ENCODE measurements around the gene RELB.
"Not testable (repeated sequence)": the region's sequence is repeated elsewhere in the genome, so short reads cannot be mapped to it uniquely, and the experiment has no call there.

Gene RELB

GRCh38 chr19:44993526-44993925 lies 7.7 kb upstream of the RELB start:
- no peak for DNase-seq (ENCODE audit: low read depth)
- TF ChIP-seq CTCF (conservative IDR thresholded peaks at IDR 0.05; ENCODE audit: low read length), result no peak
- no peak overlapping the region for H3K4me3 ChIP-seq (ENCODE audit: low read length)

DNA sequence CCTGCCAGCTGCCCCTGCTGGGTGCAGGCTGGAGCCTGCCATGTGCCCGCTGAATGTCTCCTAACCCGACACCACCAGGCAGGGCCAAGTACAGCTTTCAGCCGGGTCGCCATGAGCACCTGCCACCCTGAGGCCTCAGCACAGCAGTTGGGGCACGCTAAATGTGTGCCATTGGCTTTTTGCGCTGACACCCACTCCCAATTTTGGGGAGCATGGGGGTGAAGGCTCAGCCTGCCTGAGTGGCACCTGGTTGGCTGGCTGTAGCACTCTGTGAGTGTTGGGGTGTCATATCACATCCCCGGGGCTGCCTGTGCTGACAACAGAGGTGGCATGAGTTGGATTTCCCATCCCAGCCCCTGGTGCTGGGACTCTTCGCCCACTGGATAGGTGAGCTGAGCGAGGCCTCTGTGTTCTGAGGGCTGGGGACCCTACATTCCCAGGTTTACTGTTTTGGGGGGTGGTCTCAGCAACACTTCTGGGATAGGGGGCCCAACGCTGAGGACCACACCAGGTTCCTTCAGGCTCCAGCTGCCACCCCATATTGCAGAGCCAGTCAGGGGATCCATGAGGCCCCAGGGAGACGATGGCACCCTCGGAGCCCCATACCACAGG lies 7.2 kb upstream of the RELB start:
- no peak overlapping the region for H3K4me3 ChIP-seq (ENCODE audit: low read length)
- DNase-seq (ENCODE audit: low read depth), result no peak
- TF ChIP-seq CTCF (conservative IDR thresholded peaks at IDR 0.05; ENCODE audit: low read length), result no peak

DNA sequence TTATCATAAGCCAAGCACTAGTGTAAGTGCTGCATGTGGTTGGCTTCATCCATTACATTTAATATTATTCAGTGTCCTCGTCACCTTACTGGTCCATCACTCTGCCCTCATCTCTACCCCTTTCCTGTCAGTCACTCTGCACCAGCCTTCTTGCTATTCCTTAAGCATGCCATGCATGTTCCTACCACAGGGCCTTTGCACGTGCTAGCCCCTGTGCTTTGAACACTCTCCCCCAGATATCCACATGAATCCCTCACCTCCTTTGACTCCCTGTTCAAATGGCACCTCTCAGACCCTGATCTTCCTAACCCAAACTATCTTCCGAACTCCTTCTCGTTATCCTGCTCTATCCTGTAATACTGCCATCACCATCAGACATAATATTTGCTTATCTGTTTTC lies 3.2 kb upstream of the RELB start:
- no peak for DNase-seq (ENCODE audit: low read depth)
- H3K4me3 ChIP-seq (ENCODE audit: low read length), result no peak overlapping the region
- no peak for TF ChIP-seq CTCF (conservative IDR thresholded peaks at IDR 0.05; ENCODE audit: low read length)

DNA sequence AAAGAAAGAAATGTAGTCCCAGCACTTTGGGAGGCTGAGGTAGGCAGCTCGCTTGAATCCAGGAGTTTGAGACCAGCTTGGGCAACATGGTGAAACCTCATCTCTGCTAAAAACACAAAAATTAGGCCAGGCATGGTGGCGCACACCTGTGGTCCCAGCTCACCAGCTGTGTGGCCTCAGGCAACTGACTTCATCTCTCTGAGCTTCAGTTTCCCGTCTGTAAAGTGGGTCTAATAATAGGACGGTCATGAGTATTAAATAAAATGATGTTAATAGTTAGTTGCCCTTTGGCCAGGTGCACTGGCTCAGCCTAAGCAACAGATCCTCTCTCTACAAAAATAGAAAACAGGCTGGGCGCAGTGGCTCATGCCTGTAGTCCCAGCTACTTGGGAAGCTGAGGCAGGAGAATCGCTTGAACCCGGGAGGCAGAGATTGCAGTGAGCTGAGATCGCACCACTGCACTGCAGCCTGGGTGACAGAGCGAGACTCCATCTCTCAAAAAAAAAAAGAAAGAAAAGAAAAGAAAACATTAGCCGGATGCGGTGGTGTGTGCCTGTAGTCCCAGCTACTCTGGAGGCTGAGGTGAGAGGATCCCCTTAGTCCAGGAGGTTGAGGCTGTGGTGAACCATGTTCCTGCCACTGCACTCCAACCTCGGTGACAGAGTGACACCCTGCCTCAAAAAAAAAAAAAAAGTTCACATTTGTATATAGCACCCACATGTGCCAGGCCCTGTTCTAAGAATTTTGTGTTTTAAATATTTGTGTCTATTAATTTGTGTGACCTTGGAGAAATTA lies 1.9 kb upstream of the RELB start:
- DNase-seq (ENCODE audit: low read depth); H3K4me3 ChIP-seq (ENCODE audit: low read length): not testable (repeated sequence)

GRCh38 chr19:45000665-45001064 lies 599 bp upstream of the RELB start:
- not testable (repeated sequence) for DNase-seq (ENCODE audit: low read depth)
- H3K4me3 ChIP-seq (ENCODE audit: low read length), result peak overlapping the region; percentile 64

DNA sequence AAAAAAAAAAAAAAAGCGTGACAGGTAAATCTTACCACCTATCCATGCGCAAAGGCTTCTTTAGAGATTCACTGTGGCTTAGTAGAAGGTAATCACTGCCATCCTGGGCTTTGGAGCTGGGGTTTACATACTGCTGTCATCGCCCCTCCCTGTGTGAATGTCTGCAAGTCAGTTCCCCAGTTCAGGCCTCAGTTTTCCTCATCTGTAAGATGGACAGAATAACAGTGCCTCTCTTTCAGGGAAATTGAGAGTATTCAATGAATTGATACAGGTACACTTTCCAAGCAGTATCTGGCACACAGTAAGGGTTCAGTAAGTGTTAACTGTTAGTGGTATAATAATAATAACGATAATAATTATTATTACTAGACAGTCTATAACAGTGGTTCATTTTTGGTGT lies 2.2 kb downstream of the RELB start:
- H3K4me3 ChIP-seq (ENCODE audit: low read length), result no peak overlapping the region
- no peak for DNase-seq (ENCODE audit: low read depth)
- TF ChIP-seq CTCF (conservative IDR thresholded peaks at IDR 0.05; ENCODE audit: low read length), result no peak

DNA sequence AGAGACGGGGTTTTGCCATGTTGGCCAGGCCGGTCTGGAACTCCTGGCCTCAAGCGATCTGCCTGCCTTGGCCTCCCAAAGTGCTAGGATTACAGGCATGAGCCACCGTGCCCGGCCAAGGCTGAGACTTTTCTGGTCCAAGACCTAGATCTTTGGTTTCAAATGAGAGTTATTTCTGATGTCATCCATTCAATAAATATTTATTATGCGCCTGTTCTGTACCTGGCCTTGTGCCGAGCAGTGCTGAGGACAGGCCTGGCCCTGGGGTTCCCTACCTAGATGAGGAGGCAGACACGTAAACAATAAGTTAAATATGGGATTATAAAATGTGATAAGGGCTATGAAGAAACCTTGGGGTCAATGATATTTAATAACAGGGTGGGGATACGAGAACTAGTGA lies 4.5 kb downstream of the RELB start:
- TF ChIP-seq CTCF (conservative IDR thresholded peaks at IDR 0.05; ENCODE audit: low read length), result no peak
- DNase-seq (ENCODE audit: low read depth), result no peak

DNA sequence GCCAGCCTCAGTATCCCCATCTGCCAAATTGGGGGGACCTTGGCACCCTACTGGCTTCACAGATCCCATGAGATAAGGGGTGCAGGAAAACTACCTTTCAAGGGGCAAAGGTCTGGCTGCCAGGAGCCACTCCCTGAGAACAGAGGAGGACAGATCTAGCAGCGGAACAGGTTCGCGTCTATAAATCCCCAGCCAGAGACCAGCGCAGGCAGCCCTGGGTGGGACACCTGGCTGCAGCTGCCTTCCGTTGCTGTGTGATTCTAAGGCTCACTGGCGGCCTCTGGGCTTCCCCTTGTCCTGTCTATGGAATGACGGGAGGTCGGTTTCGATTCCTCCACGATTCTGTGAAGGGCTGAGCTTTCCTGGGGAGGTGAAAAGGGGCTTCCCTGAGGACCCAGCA lies 7.3 kb downstream of the RELB start:
- TF ChIP-seq CTCF (conservative IDR thresholded peaks at IDR 0.05; ENCODE audit: low read length), result no peak
- DNase-seq (ENCODE audit: low read depth), result no peak
- no peak overlapping the region for H3K4me3 ChIP-seq (ENCODE audit: low read length)

More for the DNA sequence above, 4.5 kb downstream of the RELB start:
- no peak overlapping the region for H3K4me3 ChIP-seq (ENCODE audit: low read length)
